GM23338 (cell line): ENCODE measurements around the gene PICK1. TPM values are rescaled to one million over a fixed set of nuclear protein-coding genes. Genes with fewer than 3 reads are reported as not detected.

Experiments used
- ATAC-seq: fragments of 200-7000 bp; cut with Tn5 transposase; 3 replicates; pipeline ENCODE4 v1.9.1; 2020
- DNase-seq: peaks from one replicate; pipeline ENCODE4 v3.0.0-alpha.2; 2015; ENCODE audit warnings: low spot score
- H2AFZ ChIP-seq: fragments of 200-600 bp; sonication (generic); 2 replicates; pipeline ENCODE4 v1.8.0; 2016; ENCODE audit warnings: antibody characterized with exemption, mild to moderate bottlenecking, moderate library complexity
- H3F3A ChIP-seq: fragments of 200-600 bp; sonication (generic); replicated peaks from 2 replicates; pipeline ENCODE4 v1.8.0; 2017; ENCODE audit warnings: antibody characterized with exemption, mixed run types, low read depth
- H3K27ac ChIP-seq: fragments of 200-600 bp; sonication (generic); 2 replicates; pipeline ENCODE4 v1.6.1; 2016; ENCODE audit warnings: low read depth
- H3K27me3 ChIP-seq: fragments of 200-600 bp; sonication (generic); 2 replicates; pipeline ENCODE4 v1.8.0; 2016; ENCODE audit warnings: mild to moderate bottlenecking, mixed run types, moderate library complexity; ENCODE audit not compliant: insufficient read depth
- H3K36me3 ChIP-seq: fragments of 200-600 bp; sonication (generic); 2 replicates; pipeline ENCODE4 v1.8.0; 2016; ENCODE audit warnings: mild to moderate bottlenecking; ENCODE audit not compliant: insufficient read depth
- H3K4me1 ChIP-seq: fragments of 200-600 bp; sonication (generic); 2 replicates; pipeline ENCODE4 v1.8.0; 2016; ENCODE audit warnings: mild to moderate bottlenecking, moderate library complexity; ENCODE audit not compliant: insufficient read depth
- H3K4me2 ChIP-seq: fragments of 200-600 bp; sonication (generic); 2 replicates; pipeline ENCODE4 v1.7.1; 2017; ENCODE audit warnings: mixed run types
- H3K4me3 ChIP-seq: fragments of 200-600 bp; sonication (generic); 2 replicates; pipeline ENCODE4 v1.6.1; 2016; ENCODE audit warnings: mixed run types
- H3K79me2 ChIP-seq: fragments of 200-600 bp; sonication (generic); replicated peaks from 2 replicates; pipeline ENCODE4 v1.8.0; 2017; ENCODE audit warnings: mild to moderate bottlenecking; ENCODE audit not compliant: insufficient read depth
- H3K9me2 ChIP-seq: fragments of 200-600 bp; sonication (generic); 2 replicates; pipeline ENCODE4 v1.8.0; 2017; ENCODE audit not compliant: insufficient read depth
- H4K20me1 ChIP-seq: fragments of 200-600 bp; sonication (generic); replicated peaks from 2 replicates; pipeline ENCODE4 v1.8.0; 2017; ENCODE audit warnings: mild to moderate bottlenecking; ENCODE audit not compliant: insufficient read depth
- H3K27ac Mint-ChIP-seq: 2 replicates; pipeline ENCODE4 v1.8.0; 2020; ENCODE audit warnings: inconsistent platforms, mild to moderate bottlenecking, moderate library complexity, mixed read lengths
- H3K27me3 Mint-ChIP-seq: 3 replicates; pipeline ENCODE4 v1.8.0; 2022; ENCODE audit warnings: low read depth, mild to moderate bottlenecking, moderate library complexity, mixed read lengths, inconsistent platforms; ENCODE audit not compliant: insufficient read depth, poor library complexity
- H3K36me3 Mint-ChIP-seq: 3 replicates; pipeline ENCODE4 v1.8.0; 2021; ENCODE audit warnings: low read depth, mild to moderate bottlenecking, inconsistent platforms, moderate library complexity, mixed read lengths
- H3K4me1 Mint-ChIP-seq: 3 replicates; pipeline ENCODE4 v1.8.0; 2020; ENCODE audit warnings: mild to moderate bottlenecking, inconsistent platforms, mixed read lengths
- H3K4me3 Mint-ChIP-seq: 3 replicates; pipeline ENCODE4 v1.8.0; 2021; ENCODE audit warnings: moderate library complexity, mild to moderate bottlenecking, inconsistent platforms, mixed read lengths
- H3K9me3 Mint-ChIP-seq: 3 replicates; pipeline ENCODE4 v1.8.0; 2020; ENCODE audit warnings: moderate library complexity, mild to moderate bottlenecking, inconsistent platforms, mixed read lengths
- CREB1 ChIP-seq: fragments of 250-450 bp; sonication (Bioruptor Pico); IDR thresholded peaks from 2 replicates; pipeline ENCODE4 v1.5.0; 2020; ENCODE audit warnings: low read depth, mild to moderate bottlenecking, moderate library complexity
- ETS1 ChIP-seq: IDR thresholded peaks from 2 replicates; pipeline ENCODE4 v1.6.1; 2016; ENCODE audit warnings: antibody characterized with exemption
- EZH2 ChIP-seq: fragments of 200-600 bp; sonication (generic); IDR thresholded peaks from one replicate; pipeline ENCODE4 v1.8.0; 2017; ENCODE audit warnings: antibody characterized with exemption, mild to moderate bottlenecking, low read depth; ENCODE audit not compliant: unreplicated experiment
- EZH2phosphoT487 ChIP-seq: fragments of 200-600 bp; sonication (generic); IDR thresholded peaks from one replicate; pipeline ENCODE4 v1.8.1; 2018; ENCODE audit warnings: antibody characterized with exemption; ENCODE audit not compliant: unreplicated experiment
- JUNB ChIP-seq: IDR thresholded peaks from one replicate; pipeline ENCODE4 v1.6.1; 2016; ENCODE audit warnings: antibody characterized with exemption; ENCODE audit not compliant: unreplicated experiment
- POLR2AphosphoS5 ChIP-seq: IDR thresholded peaks from 2 replicates; pipeline ENCODE4 v1.6.1; 2016; ENCODE audit warnings: antibody characterized with exemption, low read depth
- REST ChIP-seq: IDR thresholded peaks from one replicate; pipeline ENCODE4 v1.6.1; 2018; ENCODE audit warnings: antibody characterized with exemption; ENCODE audit not compliant: unreplicated experiment
- ZNF114 ChIP-seq: fragments of 250-450 bp; sonication (Bioruptor Pico); IDR thresholded peaks from 2 replicates; pipeline ENCODE4 v1.5.0; 2020; ENCODE audit warnings: mild to moderate bottlenecking, moderate library complexity
- ZNF462 ChIP-seq: fragments of 250-450 bp; sonication (Bioruptor Pico); IDR thresholded peaks from 2 replicates; pipeline ENCODE4 v1.5.0; 2020; ENCODE audit warnings: mild to moderate bottlenecking, moderate library complexity
- polyA plus RNA-seq: library from polyadenylated mRNA; unstranded; fragments of >200 nt; fragmentation: Nextera tagmentation; extraction: Ambion mirVana; gene quantifications from 2 replicates; pipeline ENCODE4 v1.2.1, GENCODE V29; 2016
- total RNA-seq: library from RNA; depleted of rRNA; stranded (reverse); fragments of >200 nt; shearing (Covaris generic); gene quantifications from 2 replicates; pipeline ENCODE4 v1.2.3, GENCODE V29; 2014

The PICK1 gene
- total and polyA plus RNA-seq, 2 experiments from 2014 or later = 15.9 to 28.3 TPM

- TF ChIP-seq REST (no peak), ETS1 (no peak)
Measured at GRCh38 chr22:38031491-38031890, 25.7 kb upstream of the PICK1 start (continued).

- no peak overlapping the region for H3K27ac ChIP-seq
- no peak overlapping the region; the same call in 2 of the 3 replicates for H3K4me3 Mint-ChIP-seq
- H3K9me2 ChIP-seq = no peaks in the 10 kb centered on the region
- no peak overlapping the region for H3K27ac Mint-ChIP-seq
- 0 out of 2 replicates have a peak, but pooled peaks cover 3% of the 10 kb centered on the region for H3F3A ChIP-seq
- H3K4me1 ChIP-seq = peaks cover 17% of the 10 kb centered on the region; the same call in 1 of the 2 replicates
- no peak overlapping the region; the same call in 1 of the 2 replicates for H3K4me2 ChIP-seq
- no peak overlapping the region for H2AFZ ChIP-seq
- H3K36me3 ChIP-seq = no peaks in the 10 kb centered on the region
- no peak overlapping the region for H3K4me3 ChIP-seq
- no peaks in the 10 kb centered on the region for H4K20me1 ChIP-seq
- peaks cover 26% of the 10 kb centered on the region for H3K27me3 Mint-ChIP-seq
- no peaks in the 10 kb centered on the region; the same call in 2 of the 3 replicates for H3K36me3 Mint-ChIP-seq
- H3K9me3 Mint-ChIP-seq = no peaks in the 10 kb centered on the region
- peaks cover 28% of the 10 kb centered on the region for H3K4me1 Mint-ChIP-seq
- no peak for DNase-seq
- no peaks in the 10 kb centered on the region for H3K27me3 ChIP-seq
- H3K79me2 ChIP-seq = no peaks in the 10 kb centered on the region
- ATAC-seq = no peak
- TF ChIP-seq CREB1 (CRISPR knock-in tag) (no peak), JUNB (no peak), ZNF462 (no peak), POLR2AphosphoS5 (no peak), ZNF114 (CRISPR knock-in tag) (no peak), EZH2phosphoT487 (no peak), EZH2 (no peak), REST (no peak)
Measured at GRCh38 chr22:38032681-38033521, 24.3 kb upstream of the PICK1 start.
